GM23248 (cell line): Measurements from ENCODE around the gene DTNB. TPM values are rescaled to one million over a fixed set of nuclear protein-coding genes. Genes with fewer than 3 reads are reported as not detected.

Experiments
- DNase-seq: peaks from one replicate; pipeline ENCODE4 v3.0.0-alpha.2; 2015
- H2AFZ ChIP-seq: fragments of 200-600 bp; sonication (generic); 2 replicates; pipeline ENCODE4 v1.6.1; 2016; ENCODE audit warnings: antibody characterized with exemption
- H3F3A ChIP-seq: fragments of 200-600 bp; sonication (generic); 2 replicates; pipeline ENCODE4 v1.6.1; 2016; ENCODE audit warnings: mild to moderate bottlenecking, antibody characterized with exemption, mixed run types; ENCODE audit not compliant: insufficient read depth
- H3K27ac ChIP-seq: fragments of 200-600 bp; sonication (generic); 2 replicates; pipeline ENCODE4 v1.5.1; 2016; ENCODE audit warnings: mild to moderate bottlenecking
- H3K27me3 ChIP-seq: fragments of 200-600 bp; sonication (generic); replicated peaks from 2 replicates; pipeline ENCODE4 v1.6.1; 2016; ENCODE audit warnings: mild to moderate bottlenecking; ENCODE audit not compliant: insufficient read depth
- H3K36me3 ChIP-seq: fragments of 200-600 bp; sonication (generic); 2 replicates; pipeline ENCODE4 v1.6.1; 2016; ENCODE audit warnings: low read depth, mild to moderate bottlenecking
- H3K4me1 ChIP-seq: fragments of 200-600 bp; sonication (generic); 2 replicates; pipeline ENCODE4 v1.6.1; 2016; ENCODE audit warnings: mild to moderate bottlenecking; ENCODE audit not compliant: insufficient read depth
- H3K4me2 ChIP-seq: fragments of 200-600 bp; sonication (generic); one replicate; pipeline ENCODE4 v1.6.1; 2016; ENCODE audit warnings: mild to moderate bottlenecking; ENCODE audit not compliant: unreplicated experiment
- H3K4me3 ChIP-seq: fragments of 200-600 bp; sonication (generic); 2 replicates; pipeline ENCODE4 v1.5.1; 2016; ENCODE audit warnings: mild to moderate bottlenecking
- H3K79me2 ChIP-seq: fragments of 200-600 bp; sonication (generic); 2 replicates; pipeline ENCODE4 v1.6.1; 2016; ENCODE audit warnings: mild to moderate bottlenecking; ENCODE audit not compliant: insufficient read depth
- H3K9ac ChIP-seq: fragments of 200-600 bp; sonication (generic); 2 replicates; pipeline ENCODE4 v1.6.1; 2016; ENCODE audit warnings: mild to moderate bottlenecking
- H3K9me2 ChIP-seq: fragments of 200-600 bp; sonication (generic); 2 replicates; pipeline ENCODE4 v1.6.1; 2016; ENCODE audit warnings: mixed run types, mild to moderate bottlenecking, moderate library complexity; ENCODE audit not compliant: insufficient read depth
- H3K9me3 ChIP-seq: fragments of 200-600 bp; sonication (generic); one replicate; pipeline ENCODE4 v1.6.1; 2017; ENCODE audit warnings: low read depth
- H4K20me1 ChIP-seq: fragments of 200-600 bp; sonication (generic); 2 replicates; pipeline ENCODE4 v1.6.0; 2016; ENCODE audit not compliant: insufficient read depth
- EZH2 ChIP-seq: fragments of 200-600 bp; sonication (generic); IDR thresholded peaks from 2 replicates; pipeline ENCODE4 v1.6.1; 2018; ENCODE audit warnings: antibody characterized with exemption, mild to moderate bottlenecking; ENCODE audit not compliant: insufficient read depth, poor library complexity, severe bottlenecking
- EZH2phosphoT487 ChIP-seq: fragments of 200-600 bp; sonication (generic); IDR thresholded peaks from 2 replicates; pipeline ENCODE4 v1.6.1; 2018; ENCODE audit warnings: antibody characterized with exemption, moderate library complexity, mild to moderate bottlenecking, low read depth; ENCODE audit not compliant: insufficient read depth
- WGBS, 2 experiments: methylation state at CpG; one replicate each; pipeline ENCODE4 v1.1.6; 2015 to 2017; ENCODE audit warnings: low lambda C conversion rate in 2 of 2, low coverage in 1 of 2; ENCODE audit errors: missing lambda C conversion rate in 2 of 2; 5-methylcytosine and 5-hydroxymethylcytosine counted together
- in situ Hi-C: fragments of 300-500 bp; cut with MboI; formaldehyde crosslinking; loops from 2 replicates; pipeline ENCODE4 v1.15.0; 2020
- polyA plus RNA-seq: library from polyadenylated mRNA; unstranded; fragments of >200 nt; fragmentation: Nextera tagmentation; extraction: Ambion mirVana; gene quantifications from 2 replicates; pipeline ENCODE4 v1.2.1, GENCODE V29; 2016
- total RNA-seq: library from RNA; depleted of rRNA; stranded (reverse); fragments of >200 nt; shearing (Covaris generic); gene quantifications from 2 replicates; pipeline ENCODE4 v1.2.3, GENCODE V29; 2014

Gene DTNB
- total and polyA plus RNA-seq, 2 experiments from 2014 or later = 1.1 to 4.0 TPM

DNA sequence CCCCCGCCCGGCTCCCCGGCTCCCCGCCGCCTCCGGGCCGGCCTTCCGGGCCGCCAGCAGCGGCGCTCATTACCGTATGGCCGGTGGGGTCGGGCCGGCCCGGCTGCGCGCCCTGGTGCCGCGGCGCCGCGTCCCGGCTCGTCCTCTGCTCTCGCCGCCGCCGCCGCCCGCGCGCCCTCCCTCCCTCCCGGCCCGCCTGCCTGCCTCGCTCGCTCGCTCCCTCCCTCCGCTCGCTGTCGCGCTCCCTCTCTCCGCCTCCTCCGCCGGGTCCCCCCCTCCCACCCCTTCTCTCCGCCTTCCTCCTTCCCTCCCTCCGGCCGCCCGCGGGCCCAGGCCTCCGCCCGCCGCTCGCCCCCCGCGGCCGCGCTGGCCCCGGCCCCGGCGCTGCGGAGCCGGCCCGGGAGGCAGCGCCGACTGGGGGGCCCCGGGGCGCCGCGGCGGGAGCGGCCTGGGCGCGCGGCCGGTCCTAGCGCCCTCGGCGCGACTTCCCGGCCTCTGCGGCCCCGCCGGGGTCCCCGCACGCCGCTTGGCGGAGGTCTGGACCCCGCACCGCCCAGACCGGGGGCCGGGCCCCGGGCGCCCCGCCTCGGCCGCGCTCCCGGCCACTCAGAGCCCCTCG, 331.5 kb downstream of the DTNB start, which contains the start of gene DNMT3A:
Gene DNMT3A (minus strand): TSS at position 173 of the 619 bp plus-strand sequence. CDS start 27,941 bp downstream, outside the sequence.
- Histone ChIP-seq H3K36me3 (no peaks in the 10 kb centered on the region), H3K9me2 (no peaks in the 10 kb centered on the region), H3K27me3 (no peaks in the 10 kb centered on the region), H3K9ac (no peak within 1 kb of the TSS), H3K4me3 (peak within 1 kb of the TSS; percentile 80), H3F3A (no peaks in the 10 kb centered on the region), H3K4me2 (peak within 1 kb of the TSS; percentile 90), H3K27ac (no peak within 1 kb of the TSS), H3K9me3 (no peaks in the 10 kb centered on the region), H4K20me1 (no peaks in the 10 kb centered on the region), H2AFZ (peak within 1 kb of the TSS; percentile 87), H3K79me2 (no peaks in the 10 kb centered on the region; the same call in 1 of the 2 replicates), H3K4me1 (no peaks in the 10 kb centered on the region)
- peak; percentile 79 for DNase-seq
- in situ Hi-C loops = no loop called here
- 0 to 2% methylated on average over 8 to 36 of the region's 100 CpGs for WGBS, 2 experiments
- TF ChIP-seq EZH2 (no peak), EZH2phosphoT487 (no peak)

DNA sequence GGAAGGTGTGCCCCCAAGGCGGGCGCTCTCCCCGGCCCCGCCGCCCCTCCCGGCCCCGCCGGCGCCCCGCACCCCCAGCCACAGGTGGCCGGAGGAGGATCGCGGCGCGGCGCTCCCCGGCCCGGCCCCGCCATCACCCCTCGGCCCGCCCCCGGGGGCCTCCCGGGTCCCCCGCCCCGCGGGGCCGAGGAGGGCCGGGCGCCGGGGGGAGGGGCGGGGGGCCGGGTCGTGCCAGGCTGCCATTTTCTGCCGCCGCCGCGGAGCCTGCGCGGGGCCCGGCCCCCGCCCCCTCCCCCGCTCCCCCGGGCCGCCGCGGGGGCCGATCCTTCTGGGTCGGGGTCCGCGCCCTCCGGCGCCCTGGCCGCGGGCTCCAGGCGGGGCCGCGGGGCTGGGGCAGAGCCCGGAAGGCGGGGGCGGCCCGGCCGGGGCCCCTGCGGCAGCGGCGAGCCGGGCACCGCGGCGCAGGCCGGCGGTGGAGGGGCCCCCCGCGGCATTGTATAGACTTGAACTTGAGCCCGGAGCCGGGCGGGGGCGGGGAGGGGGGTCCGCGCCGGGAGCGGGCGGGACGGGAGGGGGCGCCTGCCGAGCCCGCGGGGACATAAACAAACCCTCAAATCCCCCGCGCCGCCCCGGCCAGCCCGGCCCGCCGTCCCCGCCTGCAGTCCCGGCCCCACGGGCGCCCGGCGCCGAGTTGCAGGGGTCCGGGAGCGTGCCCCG, 332.2 kb downstream of the DTNB start:
- no peak overlapping the region for H3K27ac ChIP-seq
- in situ Hi-C loops = no loop called here
- DNase-seq = peak; percentile 39
- WGBS, 2 experiments = 3% methylated on average over 71 of the region's 104 CpGs; no CpG with 5 or more reads in 1 of the 2 experiments
- H3F3A ChIP-seq = no peaks in the 10 kb centered on the region
- H3K27me3 ChIP-seq = no peaks in the 10 kb centered on the region
- no peaks in the 10 kb centered on the region for H3K4me1 ChIP-seq
- H3K9ac ChIP-seq = no peak overlapping the region
- no peak overlapping the region for H3K4me2 ChIP-seq
- no peaks in the 10 kb centered on the region for H3K9me3 ChIP-seq
- H2AFZ ChIP-seq = no peak overlapping the region
- no peak for TF ChIP-seq EZH2phosphoT487
- TF ChIP-seq EZH2 = no peak
- H3K9me2 ChIP-seq = no peaks in the 10 kb centered on the region
- H3K4me3 ChIP-seq = peak overlapping the region; percentile 68
- no peaks in the 10 kb centered on the region for H3K36me3 ChIP-seq
- no peaks in the 10 kb centered on the region for H4K20me1 ChIP-seq
- H3K79me2 ChIP-seq = no peaks in the 10 kb centered on the region; the same call in 1 of the 2 replicates

GRCh38 chr2:25340181-25340921, 333.0 kb downstream of the DTNB start:
- DNase-seq = peak; percentile 49
- no peaks in the 10 kb centered on the region for H4K20me1 ChIP-seq
- H2AFZ ChIP-seq = peak overlapping the region; percentile 44; the same call in 1 of the 2 replicates
- peak overlapping the region; percentile 50 for H3K9ac ChIP-seq
- H3K4me1 ChIP-seq = no peaks in the 10 kb centered on the region
- H3K9me3 ChIP-seq = no peaks in the 10 kb centered on the region
- TF ChIP-seq EZH2phosphoT487 (no peak), EZH2 (no peak)
- no peaks in the 10 kb centered on the region; the same call in 1 of the 2 replicates for H3K79me2 ChIP-seq
- no peak overlapping the region for H3K27ac ChIP-seq
- H3K4me2 ChIP-seq = peak overlapping the region; percentile 68
- H3F3A ChIP-seq = no peaks in the 10 kb centered on the region
- H3K4me3 ChIP-seq = peak overlapping the region; percentile 68
- no peaks in the 10 kb centered on the region for H3K36me3 ChIP-seq
- H3K27me3 ChIP-seq = no peaks in the 10 kb centered on the region
- in situ Hi-C loops = no loop called here
- H3K9me2 ChIP-seq = no peaks in the 10 kb centered on the region
- WGBS, 2 experiments = 5 to 24% methylated on average over 13 to 60 of the region's 73 CpGs

DNA sequence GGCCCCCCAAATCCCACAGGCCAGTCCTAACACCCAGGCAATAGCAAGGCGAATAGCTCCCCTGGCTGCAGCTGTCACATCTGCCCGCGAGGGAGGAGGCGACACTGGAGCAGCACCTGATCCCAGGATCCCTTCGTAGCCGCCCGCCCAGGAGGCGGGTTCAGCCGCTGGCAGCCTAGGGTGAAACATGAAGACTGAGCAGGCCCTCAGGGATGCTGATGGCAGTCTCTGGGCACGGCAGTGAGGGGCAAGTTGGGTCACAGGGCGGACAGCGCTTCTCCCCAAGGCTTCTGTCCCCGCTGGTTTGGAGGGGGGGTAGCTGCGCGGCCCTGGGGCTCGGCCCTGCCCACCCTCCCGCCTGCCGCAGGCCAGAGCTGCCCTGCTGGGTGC, 333.6 kb downstream of the DTNB start:
- Histone ChIP-seq H3K4me2 (peak overlapping the region; percentile 68), H3K4me1 (no peaks in the 10 kb centered on the region), H4K20me1 (no peaks in the 10 kb centered on the region)

More for the DNA sequence above, 333.6 kb downstream of the DTNB start:
- TF ChIP-seq EZH2phosphoT487 = no peak
- TF ChIP-seq EZH2 = no peak
- Histone ChIP-seq H3K9me2 (no peaks in the 10 kb centered on the region), H3K79me2 (no peaks in the 10 kb centered on the region; the same call in 1 of the 2 replicates), H3K27me3 (no peaks in the 10 kb centered on the region), H3K9me3 (no peaks in the 10 kb centered on the region), H3K36me3 (no peaks in the 10 kb centered on the region), H3F3A (no peaks in the 10 kb centered on the region), H3K4me3 (peak overlapping the region; percentile 68; the same call in 1 of the 2 replicates), H2AFZ (no peak overlapping the region), H3K9ac (no peak overlapping the region), H3K27ac (no peak overlapping the region)
- no peak for DNase-seq
- in situ Hi-C loops = no loop called here
- 62 to 64% methylated on average over 18 of the region's 18 CpGs for WGBS, 2 experiments
